HG03025 (cell line): ENCODE measurements around the gene RSU1.
A peak's percentile ranks its signal among the peaks of the same experiment; 100 is the strongest.
"Not testable (repeated sequence)": the region's sequence is repeated elsewhere in the genome, so short reads cannot be mapped to it uniquely, and the experiment has no call there.

ENCODE experiments used
- ATAC-seq: cut with Tn5 transposase; IDR thresholded peaks from one replicate; pipeline ENCODE4 v1.9.1; 2021; ENCODE audit warnings: mild to moderate bottlenecking, moderate library complexity; ENCODE audit not compliant: unreplicated experiment, low FRiP score

RSU1 gene

DNA sequence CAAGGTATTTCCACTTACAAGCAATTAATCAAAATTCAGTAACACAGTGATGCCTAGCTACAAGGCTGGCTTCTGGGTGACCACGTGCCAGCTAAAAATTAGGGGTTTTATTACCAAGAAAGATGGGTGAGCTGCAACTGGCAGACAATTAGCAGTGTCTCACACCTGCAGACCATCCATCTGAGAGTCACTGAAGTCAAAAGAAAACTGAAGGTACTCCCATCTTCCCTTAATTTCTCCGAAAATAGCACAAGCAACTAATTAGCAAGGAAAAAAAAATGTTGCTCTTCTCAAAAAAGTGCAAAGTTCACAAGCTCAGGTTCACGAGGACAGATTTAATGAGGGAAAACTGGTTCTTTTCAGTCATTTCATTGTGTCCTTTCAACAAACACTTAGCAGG lies 28.4 kb downstream of the RSU1 start:
- no peak for ATAC-seq

GRCh38 chr10:16788125-16788524 lies 29.1 kb downstream of the RSU1 start:
- ATAC-seq, result no peak

DNA sequence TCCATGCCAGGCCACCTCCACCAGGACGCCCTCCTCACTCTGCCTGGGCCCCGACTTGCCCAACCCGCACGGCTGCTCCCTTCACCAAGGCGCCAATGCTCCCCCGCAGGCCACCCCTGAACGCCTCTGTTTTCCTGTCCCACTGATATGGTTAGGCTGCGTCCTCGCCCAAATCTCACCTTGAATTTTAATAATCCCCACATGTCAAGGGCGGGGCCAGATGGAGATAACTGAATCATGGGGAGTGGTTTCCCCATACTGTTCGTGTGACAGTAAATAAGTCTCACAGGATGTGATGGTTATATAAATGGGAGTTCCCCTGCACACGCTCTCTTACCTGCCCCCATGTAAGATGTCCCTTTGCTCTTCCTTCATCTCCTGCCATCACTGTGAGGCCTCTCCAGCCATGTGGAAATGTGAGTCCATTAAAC lies 29.8 kb downstream of the RSU1 start:
- no peak for ATAC-seq

DNA sequence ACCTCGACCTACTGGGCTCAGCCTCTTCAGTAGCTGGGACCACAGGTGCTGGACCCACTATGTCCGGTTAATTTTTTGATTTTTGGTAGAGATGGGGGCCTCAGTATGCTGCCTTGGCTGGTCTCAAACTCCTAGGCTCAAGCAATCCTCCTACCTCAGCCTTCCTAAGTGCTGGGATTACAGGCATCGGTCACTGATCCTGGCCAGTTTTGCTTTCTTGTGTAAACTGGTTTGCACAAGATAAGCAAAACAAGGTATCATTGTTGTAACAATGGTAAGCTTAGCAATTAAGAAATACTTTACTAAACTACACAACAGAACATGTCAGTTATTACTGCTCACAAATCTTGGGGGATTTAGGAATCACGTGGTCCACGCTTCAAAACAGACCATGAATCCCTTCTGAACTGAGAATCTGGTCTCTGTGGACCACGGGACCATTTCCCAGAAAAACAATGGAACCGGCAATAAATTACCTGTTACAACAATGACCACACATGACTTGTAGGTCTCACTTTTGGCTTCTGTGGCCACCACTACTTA lies 36.8 kb downstream of the RSU1 start:
- no peak for ATAC-seq

- ATAC-seq, result peak; percentile 82
These were observed 37.8 kb downstream of the RSU1 start for GRCh38 chr10:16779384-16779915.

DNA sequence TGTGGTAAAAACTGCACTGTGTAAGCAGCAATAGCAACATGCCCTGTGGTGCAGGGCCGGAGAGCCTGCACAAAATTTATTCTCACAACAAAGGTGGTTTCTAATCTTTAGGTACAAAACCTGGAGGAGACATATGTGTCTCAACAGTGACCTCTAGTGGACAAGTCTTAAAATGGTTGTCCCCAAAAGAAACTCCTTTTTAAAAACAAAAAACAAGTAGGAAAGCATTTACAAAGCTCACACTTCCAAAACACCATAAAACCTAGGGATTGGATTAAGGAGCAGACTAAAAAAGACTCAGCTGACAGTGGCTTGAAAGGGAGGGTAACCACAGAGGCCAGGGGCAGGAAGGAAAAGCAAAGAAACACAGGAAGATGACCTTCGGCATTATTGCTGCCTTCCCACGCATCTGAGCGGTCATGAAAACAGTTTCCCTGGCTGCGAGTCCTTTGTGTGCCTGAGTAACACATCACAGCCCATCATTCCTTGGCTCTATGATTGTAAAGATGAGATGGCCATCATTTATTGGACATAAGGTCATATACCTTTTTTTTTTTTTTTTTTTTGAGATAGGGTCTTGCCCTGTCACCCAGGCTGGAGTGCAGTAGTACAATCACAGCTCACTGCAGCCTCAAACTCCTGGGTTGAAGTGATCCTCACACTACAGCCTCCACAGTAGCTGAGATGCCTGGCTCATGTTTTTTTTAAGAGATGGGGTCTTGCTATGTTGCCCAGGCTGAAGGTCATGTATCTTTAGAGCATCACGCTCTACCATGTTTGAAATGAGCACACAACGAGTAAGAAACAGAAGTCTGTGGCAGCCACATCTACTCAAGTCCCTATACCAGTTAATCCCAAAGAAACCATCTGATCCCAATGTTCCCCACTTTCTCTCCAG lies 39.5 kb downstream of the RSU1 start:
- ATAC-seq, result no peak

DNA sequence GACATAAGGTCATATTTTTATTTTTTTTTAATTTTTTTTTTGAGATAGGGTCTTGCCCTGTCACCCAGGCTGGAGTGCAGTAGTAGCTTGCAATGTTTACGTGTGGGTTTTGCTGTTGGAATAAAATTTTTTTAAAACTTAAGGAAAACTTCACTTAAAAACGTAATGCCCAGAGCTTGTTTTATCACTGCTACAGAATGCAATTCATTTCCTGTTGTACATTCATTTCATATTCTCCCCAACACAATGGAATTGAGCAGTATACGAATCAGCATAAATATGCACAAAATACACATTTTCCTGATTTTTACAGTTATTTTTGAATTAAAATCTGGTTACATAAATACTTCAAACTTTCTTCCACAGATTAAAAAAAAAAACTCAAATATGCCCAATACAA lies 40.3 kb downstream of the RSU1 start:
- no peak for ATAC-seq

GRCh38 chr10:16773334-16773733 lies 43.9 kb downstream of the RSU1 start:
- ATAC-seq, result no peak

DNA sequence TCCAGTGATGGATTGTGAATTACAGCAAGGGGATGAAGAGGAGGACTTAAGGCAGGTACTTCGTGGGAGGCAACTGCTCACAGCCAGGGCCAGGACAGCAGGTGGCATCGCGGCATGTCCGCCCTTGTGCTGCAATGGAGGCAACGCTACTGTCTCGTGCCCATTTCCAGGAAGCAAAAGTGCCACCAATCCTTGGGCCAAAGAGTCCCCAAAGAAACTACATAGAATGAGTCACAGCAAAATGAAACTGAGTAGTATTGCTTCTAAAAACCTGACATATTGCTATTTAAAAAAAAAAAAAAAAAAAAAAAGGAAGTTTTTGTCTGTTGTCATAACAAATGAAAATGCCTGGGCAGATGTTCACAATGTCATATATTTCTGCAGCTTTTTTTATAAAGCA lies 46.6 kb downstream of the RSU1 start:
- ATAC-seq, result no peak

- ATAC-seq, result no peak
These were observed 47.1 kb downstream of the RSU1 start for GRCh38 chr10:16770141-16770540.

DNA sequence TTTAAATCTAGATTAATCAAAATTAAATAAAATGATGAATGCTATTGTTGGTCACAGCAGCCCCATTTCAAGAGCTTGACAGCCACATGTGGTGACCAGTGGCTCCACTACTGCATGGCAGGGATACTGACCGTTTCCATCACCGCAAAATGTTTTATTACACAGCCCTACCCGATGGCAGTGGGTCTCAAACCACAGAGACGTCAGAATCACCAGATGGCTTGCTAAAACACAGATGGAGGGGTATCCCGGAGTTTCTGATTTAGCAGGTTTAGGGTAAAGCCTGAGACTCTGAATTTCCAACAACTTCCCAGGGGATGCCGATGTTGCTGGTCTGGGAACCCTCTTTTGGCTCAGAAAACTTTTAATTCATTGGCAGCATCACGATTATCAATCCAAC lies 47.9 kb downstream of the RSU1 start:
- ATAC-seq, result no peak

DNA sequence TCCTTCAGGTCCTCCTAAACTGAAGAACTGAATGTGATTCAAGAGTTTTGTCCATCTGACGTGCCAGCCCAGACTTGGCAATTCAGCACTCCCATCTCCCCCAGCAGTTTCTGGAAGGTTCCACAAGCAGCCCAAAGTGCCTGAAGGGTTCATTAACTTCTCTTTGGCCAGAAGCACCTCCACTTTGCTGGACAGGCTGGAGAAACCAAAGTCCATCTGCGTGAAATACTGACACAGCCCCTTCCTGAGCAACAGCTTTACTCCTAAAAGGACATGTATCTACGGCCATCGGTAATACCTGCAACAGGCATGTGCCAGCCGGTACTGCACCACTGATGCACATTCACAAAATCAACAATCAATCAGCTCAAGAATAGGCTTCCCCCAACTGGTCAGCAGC lies 48.5 kb downstream of the RSU1 start:
- ATAC-seq, result no peak

DNA sequence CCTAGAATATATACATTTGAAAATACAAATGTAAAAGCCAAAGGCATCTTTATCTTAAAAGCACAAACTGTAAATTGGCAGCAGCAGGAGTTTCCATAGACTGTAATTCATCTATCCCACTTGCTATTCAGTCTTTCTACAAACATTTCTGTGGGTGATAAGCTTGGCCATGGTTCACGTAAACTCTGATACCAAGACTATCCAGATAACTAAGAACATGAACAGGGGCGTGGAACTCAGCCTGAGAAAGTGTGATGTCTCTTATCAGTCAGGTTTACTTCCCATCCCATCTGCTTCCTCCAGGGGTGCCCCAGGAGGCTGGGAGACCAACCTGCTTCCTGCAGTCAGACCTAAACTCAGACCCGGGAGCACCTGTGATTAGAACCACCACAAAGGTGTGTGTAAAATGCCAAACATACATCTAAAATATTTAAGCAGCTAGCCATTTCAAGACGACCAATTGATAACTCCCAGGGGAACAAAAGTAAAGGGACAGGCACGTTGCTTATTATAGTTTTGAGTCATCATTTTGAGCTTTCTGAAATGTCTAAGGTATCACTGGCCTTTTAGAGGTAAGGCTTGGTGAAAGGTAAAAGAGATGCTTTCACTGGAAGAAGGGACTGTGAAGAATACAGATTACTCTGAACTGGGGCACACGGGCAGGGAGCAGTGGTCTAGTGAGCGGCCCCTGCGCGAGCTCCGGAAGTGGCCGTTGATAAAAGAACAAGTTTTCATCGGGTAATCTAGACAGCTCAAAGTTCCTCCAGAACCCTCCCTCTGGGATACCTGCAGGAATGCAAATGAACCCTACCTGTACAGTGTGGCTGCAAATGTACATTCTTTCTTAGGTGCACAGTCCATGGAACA lies 51.5 kb downstream of the RSU1 start:
- ATAC-seq, result no peak

DNA sequence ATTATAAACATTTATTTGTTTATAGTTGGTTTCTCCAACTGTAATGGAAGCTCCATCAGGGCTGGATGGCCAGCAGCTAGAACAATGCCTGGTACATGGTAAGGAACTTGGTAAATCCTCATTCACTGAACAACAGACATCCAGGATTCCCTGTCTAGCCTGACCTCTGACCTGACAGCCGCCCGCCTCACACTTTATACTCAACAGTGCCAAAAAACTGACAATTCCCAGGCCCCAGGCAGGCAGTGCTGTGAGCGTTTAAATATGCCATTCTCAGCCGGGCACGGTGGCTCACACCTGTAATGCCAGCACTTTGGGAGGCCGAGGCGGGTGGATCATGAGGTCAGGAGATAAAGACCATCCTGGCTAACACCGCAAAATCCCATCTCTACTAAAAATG lies 55.9 kb downstream of the RSU1 start:
- no peak for ATAC-seq

DNA sequence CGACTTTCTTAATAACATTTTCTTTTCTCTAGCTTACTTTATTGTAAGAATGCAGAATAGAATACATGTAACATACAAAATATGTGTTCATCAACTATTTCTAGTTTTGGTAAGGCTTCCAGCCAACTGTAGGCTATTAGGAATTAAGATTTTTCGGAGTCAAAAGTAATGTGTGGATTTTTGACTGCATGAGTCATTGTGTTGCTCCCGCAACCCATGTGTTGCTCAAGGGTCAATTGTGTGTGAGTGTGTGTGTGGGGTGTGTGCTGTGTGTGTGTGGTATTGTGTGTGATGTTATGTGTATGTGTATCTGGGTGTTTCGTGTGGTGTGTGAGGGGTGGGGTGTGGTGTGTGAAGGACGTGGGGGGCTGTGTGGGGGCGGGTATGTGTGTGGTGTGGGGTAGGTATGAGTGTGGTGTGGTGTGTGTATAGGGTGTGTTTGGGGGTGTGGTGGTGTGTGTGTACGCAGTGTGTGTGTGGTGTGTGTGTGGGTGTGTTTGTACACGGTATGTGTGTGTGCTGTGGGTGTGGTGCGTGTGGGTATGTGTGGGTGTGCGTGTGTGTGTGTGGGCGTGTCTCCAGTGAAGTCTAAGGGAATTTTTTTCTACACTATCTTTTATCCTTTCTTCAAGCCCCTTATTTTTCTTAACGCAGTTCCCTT lies 60.5 kb downstream of the RSU1 start:
- no peak for ATAC-seq

GRCh38 chr10:16754765-16755164 lies 62.5 kb downstream of the RSU1 start:
- no peak for ATAC-seq

- ATAC-seq, result not testable (repeated sequence)
These were observed 64.4 kb downstream of the RSU1 start for GRCh38 chr10:16752849-16753248.

DNA sequence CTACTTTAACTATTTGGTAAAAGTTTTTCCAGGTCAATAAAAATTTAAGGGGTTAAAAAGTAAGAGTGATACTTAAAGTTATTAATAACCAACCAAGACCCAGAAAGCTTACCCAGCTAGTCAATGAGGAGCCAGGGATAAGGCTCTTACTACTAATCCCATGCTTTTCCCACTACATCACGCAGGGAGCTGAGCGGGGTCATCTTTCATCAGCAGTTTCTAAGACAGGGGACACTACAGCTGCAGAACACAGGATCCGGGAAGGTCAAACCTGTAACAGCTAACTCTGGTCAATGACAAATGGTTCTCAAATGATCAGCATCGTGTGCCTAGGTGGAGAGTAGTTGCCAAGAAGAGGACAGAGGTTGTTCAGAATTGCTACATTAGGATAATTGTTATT lies 65.1 kb downstream of the RSU1 start:
- ATAC-seq, result no peak

GRCh38 chr10:16751244-16751643 lies 66.0 kb downstream of the RSU1 start:
- ATAC-seq, result no peak

DNA sequence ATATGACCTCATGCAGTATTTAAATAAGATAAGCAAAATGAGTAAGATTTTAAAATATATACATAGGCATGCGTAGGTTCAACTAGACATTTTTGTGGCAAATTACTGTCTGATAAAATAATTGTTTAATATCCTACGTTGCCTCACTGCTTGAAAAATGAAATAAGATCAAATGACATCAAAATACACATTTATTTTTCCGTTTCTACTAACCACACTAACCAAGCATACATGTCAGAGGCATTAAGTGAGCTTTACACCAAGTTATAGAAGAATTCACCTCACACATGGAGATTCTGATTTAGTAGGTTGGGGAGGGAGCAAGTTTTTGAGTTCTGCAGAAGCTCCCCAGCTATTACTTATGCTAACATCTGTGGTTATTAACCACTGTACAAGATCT lies 66.8 kb downstream of the RSU1 start:
- no peak for ATAC-seq

- ATAC-seq, result no peak
These were observed 68.5 kb downstream of the RSU1 start for GRCh38 chr10:16748749-16749148.
